K562 treated with DMSO at 1 percent for 24 hours (cell line): ENCODE measurements around the gene MC2R. TPM values are rescaled to one million over a fixed set of nuclear protein-coding genes. Genes with fewer than 3 reads are reported as not detected.

Source experiments
- total RNA-seq: library from RNA; unstranded; fragments of 300-600 nt; gene quantifications from 2 replicates; pipeline ENCODE4 v1.2.3, GENCODE V29; 2022; ENCODE audit warnings: low read depth; ENCODE audit not compliant: insufficient read depth

The MC2R gene
- not detected in 2 replicates for total RNA-seq

DNA sequence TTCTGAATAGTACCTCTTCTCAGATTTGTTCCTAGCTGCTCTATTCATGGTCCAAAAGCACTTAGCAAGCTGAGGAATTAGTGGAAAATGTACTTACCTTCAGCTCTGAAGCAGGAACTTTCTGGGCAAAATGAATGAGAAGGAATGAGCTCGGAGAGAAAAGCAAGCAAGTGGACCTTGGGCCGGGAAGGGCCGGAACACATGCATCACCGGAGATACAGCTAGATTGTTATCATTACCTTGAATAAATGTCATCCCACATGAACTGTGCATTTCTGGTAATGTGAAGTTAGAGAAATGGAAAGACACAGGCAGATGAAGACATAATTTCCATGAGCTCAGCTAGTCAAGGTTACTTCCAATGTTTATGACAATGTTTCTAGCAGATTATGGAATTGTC lies at the start of gene MC2R:
MC2R (minus strand) TSS at position 146 of the 400 bp plus-strand sequence. CDS start 30,018 bp downstream, outside the sequence.

Other genes with a start within 250 kb of the MC2R start
- 8.5 and 11.1 TPM in 2 replicates for gene FAM210A, start 189.0 kb downstream of the MC2R start, total RNA-seq
- 11.9 and 17.6 TPM in 2 replicates for gene RNMT, start 188.9 kb downstream of the MC2R start, total RNA-seq
- not detected in 2 replicates for gene MC5R, start 91.4 kb downstream of the MC2R start, total RNA-seq
- gene ZNF519, start 216.9 kb upstream of the MC2R start, total RNA-seq: 0.87 and 2.2 TPM in 2 replicates